Right atrium auricular region (tissue), 2 donors: ENCODE results near the gene RIPK4. TPM values are rescaled to one million over a fixed set of nuclear protein-coding genes. Genes with fewer than 3 reads are reported as not detected.

Experiments
- DNase-seq: peaks from one replicate; pipeline ENCODE4 v3.0.0-alpha.2; 2019; ENCODE audit warnings: low spot score
- H3K27ac ChIP-seq, 2 donors: fragments of 200-600 bp; sonication (generic); 1 replicate in 1 of 2; 2 replicates in 1 of 2; pipeline ENCODE4 v1.5.1; 2016 to 2019
- H3K27me3 ChIP-seq, 2 donors: fragments of 200-600 bp; sonication (generic); one replicate each; pipeline versions ENCODE4 v1.5.1 to v1.6.0; 2017 to 2019
- H3K36me3 ChIP-seq: fragments of 200-600 bp; sonication (generic); one replicate; pipeline ENCODE4 v1.5.1; 2016
- H3K4me1 ChIP-seq, 2 donors: fragments of 200-600 bp; sonication (generic); one replicate each; pipeline versions ENCODE4 v1.5.1 to v1.6.0; 2017 to 2019
- H3K4me3 ChIP-seq, 2 donors: fragments of 200-600 bp; sonication (generic); 1 replicate in 1 of 2; 2 replicates in 1 of 2; pipeline ENCODE4 v1.5.1; 2017 to 2019; ENCODE audit warnings: mild to moderate bottlenecking in 1 of 2, moderate library complexity in 1 of 2
- H3K9me3 ChIP-seq, 2 donors: fragments of 200-600 bp; sonication (generic); one replicate each; pipeline ENCODE4 v1.5.1; 2019
- total RNA-seq, 2 donors: library from RNA; depleted of rRNA; stranded (reverse); fragments of >200 nt; gene quantifications; one replicate each; pipeline ENCODE4 v1.1.0, GENCODE V29; 2016
- TF ChIP-seq, protein P1 (sequence below), 2 donors: fragments of 200-600 bp; sonication (generic); IDR thresholded peaks; one replicate each; pipeline ENCODE4 v1.5.1; 2019; ENCODE audit warnings: antibody characterized with exemption in 2 of 2

RIPK4 gene
- total RNA-seq = 1 to 10 TPM; 2.1 to 3.5 TPM

DNA sequence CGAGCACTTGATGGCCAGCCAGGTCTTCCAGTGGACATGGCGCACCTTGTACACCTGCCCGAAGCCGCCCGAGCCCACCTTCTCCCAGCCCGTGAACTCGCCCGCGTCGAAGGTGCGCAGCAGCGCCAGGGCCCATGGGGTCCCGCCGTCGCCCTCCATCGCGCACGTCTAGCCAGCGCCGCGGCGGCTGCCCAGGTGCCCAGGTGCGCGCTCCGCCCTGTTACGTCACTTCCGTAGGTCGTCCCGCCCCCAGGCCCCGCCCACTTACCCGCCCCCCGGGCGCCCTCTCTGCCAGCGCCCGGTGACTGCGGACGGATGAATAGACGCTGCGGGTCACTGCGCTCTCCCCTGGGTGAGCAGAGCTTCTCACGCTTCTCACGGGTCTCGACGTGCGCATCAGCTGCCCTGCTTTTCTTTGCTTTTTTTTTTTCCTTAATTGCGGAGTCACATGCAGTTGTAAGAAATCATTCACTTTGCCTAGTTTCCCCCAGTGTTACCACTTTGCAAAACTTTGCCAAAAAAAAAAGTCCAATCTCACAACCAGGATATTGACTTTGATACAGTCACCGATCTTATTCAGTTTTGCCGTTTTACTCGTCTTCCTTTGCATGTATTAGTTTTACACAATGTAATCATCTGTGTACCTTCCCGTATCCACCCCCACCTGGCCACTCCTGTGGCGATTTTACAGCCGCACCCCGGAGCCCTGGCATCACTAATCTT is at the start of gene RIPK4:
TSS of gene RIPK4 (minus strand) at position 170 of the 723 bp plus-strand sequence. CDS start at position 159, 11 bp downstream.
- no peak for DNase-seq
- Histone ChIP-seq H3K27ac (peak within 1 kb of the TSS; percentile 61 to 68), H3K9me3 (no peaks in the 10 kb centered on the region), H3K4me3 (peak within 1 kb of the TSS; percentile 49 to 55), H3K36me3 (no peaks in the 10 kb centered on the region), H3K27me3 (peaks cover 5 to 30% of the 10 kb centered on the region in 2 donors), H3K4me1 (peaks cover 0 to 40% of the 10 kb centered on the region in 2 donors)
- TF ChIP-seq, protein P1, sequence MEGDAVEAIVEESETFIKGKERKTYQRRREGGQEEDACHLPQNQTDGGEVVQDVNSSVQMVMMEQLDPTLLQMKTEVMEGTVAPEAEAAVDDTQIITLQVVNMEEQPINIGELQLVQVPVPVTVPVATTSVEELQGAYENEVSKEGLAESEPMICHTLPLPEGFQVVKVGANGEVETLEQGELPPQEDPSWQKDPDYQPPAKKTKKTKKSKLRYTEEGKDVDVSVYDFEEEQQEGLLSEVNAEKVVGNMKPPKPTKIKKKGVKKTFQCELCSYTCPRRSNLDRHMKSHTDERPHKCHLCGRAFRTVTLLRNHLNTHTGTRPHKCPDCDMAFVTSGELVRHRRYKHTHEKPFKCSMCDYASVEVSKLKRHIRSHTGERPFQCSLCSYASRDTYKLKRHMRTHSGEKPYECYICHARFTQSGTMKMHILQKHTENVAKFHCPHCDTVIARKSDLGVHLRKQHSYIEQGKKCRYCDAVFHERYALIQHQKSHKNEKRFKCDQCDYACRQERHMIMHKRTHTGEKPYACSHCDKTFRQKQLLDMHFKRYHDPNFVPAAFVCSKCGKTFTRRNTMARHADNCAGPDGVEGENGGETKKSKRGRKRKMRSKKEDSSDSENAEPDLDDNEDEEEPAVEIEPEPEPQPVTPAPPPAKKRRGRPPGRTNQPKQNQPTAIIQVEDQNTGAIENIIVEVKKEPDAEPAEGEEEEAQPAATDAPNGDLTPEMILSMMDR (IDR thresholded peaks at IDR 0.05) = no peak

GRCh38 chr21:41815652-41816582 is 49.1 kb upstream of the RIPK4 start:
- H3K4me3 ChIP-seq = no peak overlapping the region
- no peaks in the 10 kb centered on the region for H3K27me3 ChIP-seq

DNA sequence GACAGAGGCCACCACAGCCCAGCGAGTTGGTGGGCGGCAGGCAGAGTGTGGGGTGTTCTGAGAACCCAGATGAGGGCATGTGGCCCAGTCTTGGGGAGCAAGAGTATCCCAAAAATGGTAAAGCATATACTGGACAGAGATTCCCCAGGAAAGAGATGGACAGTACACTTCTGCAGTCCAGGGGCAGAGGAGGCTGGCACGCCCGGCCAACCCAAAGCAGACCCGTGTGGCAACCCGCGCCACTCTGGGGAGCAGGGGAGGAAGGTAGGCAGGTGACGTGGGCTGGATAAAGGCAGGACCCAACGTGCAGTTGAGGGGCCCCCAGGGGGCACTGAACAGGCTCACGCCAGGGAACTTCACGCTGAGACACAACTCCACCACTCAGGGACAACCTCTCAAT is 46.4 kb upstream of the RIPK4 start:
- H3K9me3 ChIP-seq = no peaks in the 10 kb centered on the region

More at GRCh38 chr21:41815652-41816582, 49.1 kb upstream of the RIPK4 start:
- DNase-seq = no peak
- H3K9me3 ChIP-seq = no peaks in the 10 kb centered on the region
- TF ChIP-seq, protein P1 (IDR thresholded peaks at IDR 0.05) = no peak
- H3K27ac ChIP-seq = no peak overlapping the region
- no peaks in the 10 kb centered on the region for H3K4me1 ChIP-seq
- H3K36me3 ChIP-seq = peaks cover 6% of the 10 kb centered on the region

GRCh38 chr21:41812679-41813078 is 45.8 kb upstream of the RIPK4 start:
- H3K4me1 ChIP-seq = no peaks in the 10 kb centered on the region
- TF ChIP-seq, protein P1 (IDR thresholded peaks at IDR 0.05) = no peak
- H3K27ac ChIP-seq = no peak overlapping the region
- no peaks in the 10 kb centered on the region for H3K9me3 ChIP-seq
- H3K36me3 ChIP-seq = peaks cover 18% of the 10 kb centered on the region
- no peak for DNase-seq
- no peak overlapping the region for H3K4me3 ChIP-seq
- H3K27me3 ChIP-seq = no peaks in the 10 kb centered on the region

More for the DNA sequence above, 46.4 kb upstream of the RIPK4 start:
- Histone ChIP-seq H3K4me1 (no peaks in the 10 kb centered on the region), H3K4me3 (no peak overlapping the region), H3K36me3 (peaks cover 18% of the 10 kb centered on the region), H3K27ac (no peak overlapping the region), H3K27me3 (no peaks in the 10 kb centered on the region)
- TF ChIP-seq, protein P1 (IDR thresholded peaks at IDR 0.05) = no peak
- no peak for DNase-seq

DNA sequence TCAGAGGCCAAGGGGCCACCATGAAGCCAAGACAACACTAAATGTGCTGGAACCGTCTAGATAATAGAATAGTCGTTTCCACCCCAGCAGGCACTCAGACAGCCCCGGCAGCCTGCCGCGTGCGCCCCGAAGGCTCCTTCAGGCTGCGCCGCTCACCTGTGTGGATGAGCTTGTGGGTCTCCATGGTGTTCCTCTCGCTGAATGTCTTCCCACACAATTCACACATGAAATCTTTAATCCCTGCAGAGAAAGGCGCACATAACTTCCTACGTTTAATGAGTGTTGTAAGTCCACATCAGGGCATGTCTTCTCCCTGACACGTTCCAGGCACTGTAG is 43.7 kb upstream of the RIPK4 start:
- TF ChIP-seq, protein P1 (IDR thresholded peaks at IDR 0.05) = no peak

More for the DNA sequence above, 43.7 kb upstream of the RIPK4 start:
- DNase-seq = no peak
- Histone ChIP-seq H3K9me3 (no peaks in the 10 kb centered on the region), H3K36me3 (peaks cover 18% of the 10 kb centered on the region), H3K4me3 (no peak overlapping the region), H3K27me3 (no peaks in the 10 kb centered on the region), H3K4me1 (no peaks in the 10 kb centered on the region), H3K27ac (no peak overlapping the region)
